Mesendoderm (in vitro differentiated cells): ENCODE results near the gene NLN.

Experiments
- DNase-seq: peaks from one replicate; pipeline ENCODE4 v3.0.0; 2013
- H2AK5ac ChIP-seq: 2 replicates; pipeline ENCODE4 v1.6.1; 2013; ENCODE audit warnings: low read length, inconsistent platforms
- H2BK120ac ChIP-seq: 2 replicates; pipeline ENCODE4 v1.6.1; 2013; ENCODE audit warnings: low read depth, mild to moderate bottlenecking, low read length, moderate library complexity, mixed read lengths
- H2BK15ac ChIP-seq: replicated peaks from 2 replicates; pipeline ENCODE4 v1.6.1; 2013; ENCODE audit warnings: low read depth, mild to moderate bottlenecking, moderate library complexity
- H2BK5ac ChIP-seq: 2 replicates; pipeline ENCODE4 v1.6.1; 2013; ENCODE audit warnings: low read length, inconsistent platforms
- H3K18ac ChIP-seq: 2 replicates; pipeline ENCODE4 v1.6.1; 2013; ENCODE audit warnings: mild to moderate bottlenecking, low read length, mixed read lengths
- H3K23ac ChIP-seq: one replicate; pipeline ENCODE4 v1.6.1; 2013; ENCODE audit warnings: low read length
- H3K27ac ChIP-seq: 2 replicates; pipeline ENCODE4 v1.5.1; 2013; ENCODE audit warnings: low read depth, mild to moderate bottlenecking, inconsistent platforms, low read length, moderate library complexity
- H3K27me3 ChIP-seq: 2 replicates; pipeline ENCODE4 v1.6.1; 2013; ENCODE audit warnings: low read length, control low read depth, mild to moderate bottlenecking, inconsistent platforms; ENCODE audit not compliant: insufficient read depth, poor library complexity
- H3K36me3 ChIP-seq: 2 replicates; pipeline ENCODE4 v1.6.1; 2013; ENCODE audit warnings: low read length, inconsistent platforms; ENCODE audit not compliant: control insufficient read depth, insufficient read depth
- H3K4ac ChIP-seq: one replicate; pipeline ENCODE4 v1.6.1; 2013; ENCODE audit warnings: low read depth, mild to moderate bottlenecking, low read length, moderate library complexity
- H3K4me1 ChIP-seq: 2 replicates; pipeline ENCODE4 v1.6.1; 2013; ENCODE audit warnings: low read depth, low read length, inconsistent platforms; ENCODE audit not compliant: control insufficient read depth
- H3K4me2 ChIP-seq: 2 replicates; pipeline ENCODE4 v1.6.1; 2013; ENCODE audit warnings: low read length
- H3K4me3 ChIP-seq: 2 replicates; pipeline ENCODE4 v1.5.1; 2013; ENCODE audit warnings: mild to moderate bottlenecking, low read length
- H3K56ac ChIP-seq: one replicate; pipeline ENCODE4 v1.6.1; 2013; ENCODE audit warnings: low read length
- H3K79me1 ChIP-seq: 2 replicates; pipeline ENCODE4 v1.6.1; 2013; ENCODE audit warnings: low read length, inconsistent platforms
- H3K79me2 ChIP-seq: 2 replicates; pipeline ENCODE4 v1.6.1; 2013; ENCODE audit warnings: mild to moderate bottlenecking, low read length; ENCODE audit not compliant: control insufficient read depth, insufficient read depth
- H3K9ac ChIP-seq: 2 replicates; pipeline ENCODE4 v1.6.1; 2013; ENCODE audit warnings: low read length, inconsistent platforms
- H4K5ac ChIP-seq: one replicate; pipeline ENCODE4 v1.6.1; 2013; ENCODE audit warnings: low read length
- H4K8ac ChIP-seq: one replicate; pipeline ENCODE4 v1.6.1; 2013; ENCODE audit warnings: low read depth, mild to moderate bottlenecking, control low read depth, low read length, moderate library complexity
- WGBS: extraction: QIAGEN DNeasy Blood & Tissue Kit; methylation state at CpG from one replicate; pipeline ENCODE4 v1.1.7; 2013; ENCODE audit warnings: low lambda C conversion rate, missing lambda C conversion rate; ENCODE audit not compliant: insufficient coverage; ENCODE audit errors: extremely low coverage; 5-methylcytosine and 5-hydroxymethylcytosine counted together

Gene NLN

DNA sequence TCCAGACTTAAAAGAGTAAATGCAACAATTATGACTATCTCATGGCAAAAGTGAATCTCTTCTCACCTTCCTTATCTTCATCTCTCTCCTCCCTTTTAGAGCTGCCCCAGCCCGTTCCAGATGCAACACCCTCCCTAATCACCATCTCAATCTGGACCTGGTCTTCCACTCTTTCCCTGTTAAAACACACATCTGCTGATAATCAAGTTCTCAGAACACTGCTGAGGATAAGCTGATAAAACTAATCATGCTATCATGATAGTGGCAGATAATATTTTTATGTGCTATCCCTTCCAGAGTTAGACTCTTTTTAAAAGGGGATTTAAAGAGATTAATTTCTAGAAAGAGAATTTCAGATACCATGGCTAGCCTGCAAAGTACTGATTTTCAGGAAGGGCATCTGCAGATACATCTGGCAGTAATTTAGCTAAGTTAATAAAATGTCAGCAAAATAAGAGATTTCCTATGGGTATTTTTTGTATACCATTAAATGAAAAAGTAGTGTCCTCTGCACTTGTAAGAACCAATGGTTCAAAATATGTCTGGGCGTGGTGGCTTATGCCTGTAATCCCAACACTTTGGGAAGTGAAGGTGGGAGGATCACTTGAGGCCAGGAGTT lies 17.3 kb upstream of the NLN start:
- no peak overlapping the region for H3K27ac ChIP-seq
- H3K79me1 ChIP-seq: no peaks in the 10 kb centered on the region
- DNase-seq: peak; percentile 92
- H4K5ac ChIP-seq: no peak overlapping the region
- H3K27me3 ChIP-seq: no peaks in the 10 kb centered on the region
- H2AK5ac ChIP-seq: no peak overlapping the region
- no peak overlapping the region for H2BK15ac ChIP-seq
- H2BK5ac ChIP-seq: no peak overlapping the region
- no peak overlapping the region for H4K8ac ChIP-seq
- H2BK120ac ChIP-seq: no peak overlapping the region
- no peak overlapping the region for H3K23ac ChIP-seq
- no peaks in the 10 kb centered on the region for H3K4me1 ChIP-seq
- H3K4me2 ChIP-seq: no peak overlapping the region
- no peak overlapping the region for H3K4ac ChIP-seq
- no peaks in the 10 kb centered on the region for H3K79me2 ChIP-seq
- no peak overlapping the region for H3K4me3 ChIP-seq
- no peaks in the 10 kb centered on the region for H3K36me3 ChIP-seq
- H3K56ac ChIP-seq: no peak overlapping the region
- no CpG with 5 or more reads among the region's 2 CpGs for WGBS
- H3K9ac ChIP-seq: no peak overlapping the region
- H3K18ac ChIP-seq: no peak overlapping the region

DNA sequence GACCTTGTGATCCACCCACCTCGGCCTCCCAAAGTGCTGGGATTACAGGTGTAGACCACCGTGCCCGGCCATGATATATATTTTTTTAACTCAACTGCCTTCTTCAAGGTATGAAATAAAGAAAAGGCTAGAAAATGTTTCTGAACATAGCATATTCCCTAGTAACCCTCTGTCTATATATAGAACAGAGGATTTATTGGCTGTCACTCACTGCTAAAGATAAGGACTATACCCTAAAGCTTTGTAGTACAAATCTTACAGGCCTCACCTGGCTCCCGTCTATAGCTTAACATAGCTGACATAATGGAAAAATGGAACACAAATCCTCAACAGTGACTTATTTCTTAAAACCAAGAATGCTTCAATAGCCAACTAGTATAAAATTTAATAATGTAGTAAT lies 14.3 kb upstream of the NLN start:
- Histone ChIP-seq H3K18ac (no peak overlapping the region), H3K4me2 (no peak overlapping the region), H3K23ac (no peak overlapping the region), H3K4me1 (no peaks in the 10 kb centered on the region), H3K56ac (no peak overlapping the region), H2BK120ac (no peak overlapping the region), H3K36me3 (peaks cover 1% of the 10 kb centered on the region), H4K8ac (no peak overlapping the region), H2AK5ac (no peak overlapping the region), H3K79me2 (no peaks in the 10 kb centered on the region), H3K79me1 (no peaks in the 10 kb centered on the region), H3K4me3 (no peak overlapping the region), H2BK15ac (no peak overlapping the region), H3K9ac (no peak overlapping the region), H3K27me3 (no peaks in the 10 kb centered on the region), H3K27ac (no peak overlapping the region), H3K4ac (no peak overlapping the region), H4K5ac (no peak overlapping the region), H2BK5ac (no peak overlapping the region)
- no CpG with 5 or more reads among the region's 4 CpGs for WGBS
- DNase-seq: no peak

DNA sequence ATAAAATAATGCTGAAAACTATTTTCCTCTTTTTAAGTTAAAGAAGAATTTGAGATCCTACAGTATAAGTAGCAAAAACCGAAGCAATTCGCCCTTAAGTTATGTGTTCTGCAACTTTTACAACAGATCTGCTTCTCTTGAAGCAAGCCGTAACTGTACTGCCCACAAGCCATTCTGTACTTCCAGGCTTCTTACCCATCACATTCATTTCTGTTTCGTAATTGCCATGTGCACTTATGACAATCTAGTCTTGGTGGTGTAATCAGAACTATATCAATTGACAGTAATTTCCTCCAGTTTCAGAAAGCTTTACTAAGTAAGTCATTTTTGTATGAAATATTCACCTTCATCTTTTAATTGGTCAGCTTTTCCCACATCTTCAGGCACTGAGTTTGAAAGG lies 13.9 kb upstream of the NLN start:
- no peak overlapping the region for H2BK15ac ChIP-seq

DNA sequence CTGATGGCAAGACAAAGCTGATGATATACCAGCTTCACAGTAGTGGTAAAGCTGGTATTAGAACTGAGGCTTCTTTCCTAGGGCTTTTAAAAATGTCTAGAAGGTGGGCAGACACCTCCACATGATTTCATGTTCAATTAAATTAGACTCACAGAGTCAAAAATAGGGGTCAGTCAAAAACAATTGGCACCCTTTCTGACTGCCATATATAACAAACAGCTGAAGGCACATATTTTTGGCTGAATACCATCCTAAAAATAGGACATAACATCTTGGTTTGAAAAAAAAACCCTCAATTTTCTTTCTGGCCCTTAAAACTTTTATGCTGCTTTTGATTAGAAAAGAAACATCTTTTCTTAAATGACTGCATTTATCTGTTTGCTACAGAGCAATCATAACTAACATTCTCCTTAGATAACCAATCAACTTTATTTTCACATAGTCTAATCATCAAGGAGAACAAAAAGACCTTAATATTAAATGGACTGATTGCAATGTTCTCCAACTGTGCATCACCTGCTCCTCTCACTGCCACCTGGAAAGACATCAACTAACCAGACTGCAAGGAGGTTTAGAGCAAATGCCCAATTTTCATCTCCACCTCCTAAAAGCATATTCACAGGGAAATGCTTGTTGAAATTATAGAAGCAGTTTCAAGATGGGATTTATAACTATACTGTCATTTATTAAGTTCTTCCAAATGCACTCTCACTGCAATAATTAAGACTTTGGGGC lies 3.3 kb upstream of the NLN start:
- H3K27ac ChIP-seq: no peak overlapping the region
- H3K23ac ChIP-seq: no peak overlapping the region
- no peak overlapping the region for H3K4ac ChIP-seq
- H3K18ac ChIP-seq: no peak overlapping the region
- H4K5ac ChIP-seq: no peak overlapping the region
- H3K27me3 ChIP-seq: no peaks in the 10 kb centered on the region
- no peaks in the 10 kb centered on the region for H3K36me3 ChIP-seq
- H4K8ac ChIP-seq: no peak overlapping the region
- no peaks in the 10 kb centered on the region for H3K4me1 ChIP-seq
- H3K56ac ChIP-seq: no peak overlapping the region
- H2BK120ac ChIP-seq: no peak overlapping the region
- H3K4me3 ChIP-seq: no peak overlapping the region
- no peak overlapping the region for H2BK15ac ChIP-seq
- no peak overlapping the region for H3K4me2 ChIP-seq
- peaks cover 8% of the 10 kb centered on the region for H3K79me2 ChIP-seq
- H2AK5ac ChIP-seq: no peak overlapping the region
- H3K9ac ChIP-seq: no peak overlapping the region
- peaks cover 3% of the 10 kb centered on the region for H3K79me1 ChIP-seq
- no peak for DNase-seq
- H2BK5ac ChIP-seq: no peak overlapping the region

More for the DNA sequence above, 13.9 kb upstream of the NLN start:
- Histone ChIP-seq H3K27me3 (no peaks in the 10 kb centered on the region), H3K79me2 (no peaks in the 10 kb centered on the region), H2BK5ac (no peak overlapping the region), H3K18ac (no peak overlapping the region), H3K9ac (no peak overlapping the region), H3K23ac (no peak overlapping the region), H3K56ac (no peak overlapping the region), H3K4ac (no peak overlapping the region), H3K4me3 (no peak overlapping the region), H3K4me1 (no peaks in the 10 kb centered on the region), H2BK120ac (no peak overlapping the region), H4K5ac (no peak overlapping the region), H3K27ac (no peak overlapping the region), H3K79me1 (no peaks in the 10 kb centered on the region), H4K8ac (no peak overlapping the region), H3K36me3 (peaks cover 1% of the 10 kb centered on the region), H3K4me2 (no peak overlapping the region), H2AK5ac (no peak overlapping the region)
- no peak for DNase-seq
- no CpG with 5 or more reads among the region's 4 CpGs for WGBS

DNA sequence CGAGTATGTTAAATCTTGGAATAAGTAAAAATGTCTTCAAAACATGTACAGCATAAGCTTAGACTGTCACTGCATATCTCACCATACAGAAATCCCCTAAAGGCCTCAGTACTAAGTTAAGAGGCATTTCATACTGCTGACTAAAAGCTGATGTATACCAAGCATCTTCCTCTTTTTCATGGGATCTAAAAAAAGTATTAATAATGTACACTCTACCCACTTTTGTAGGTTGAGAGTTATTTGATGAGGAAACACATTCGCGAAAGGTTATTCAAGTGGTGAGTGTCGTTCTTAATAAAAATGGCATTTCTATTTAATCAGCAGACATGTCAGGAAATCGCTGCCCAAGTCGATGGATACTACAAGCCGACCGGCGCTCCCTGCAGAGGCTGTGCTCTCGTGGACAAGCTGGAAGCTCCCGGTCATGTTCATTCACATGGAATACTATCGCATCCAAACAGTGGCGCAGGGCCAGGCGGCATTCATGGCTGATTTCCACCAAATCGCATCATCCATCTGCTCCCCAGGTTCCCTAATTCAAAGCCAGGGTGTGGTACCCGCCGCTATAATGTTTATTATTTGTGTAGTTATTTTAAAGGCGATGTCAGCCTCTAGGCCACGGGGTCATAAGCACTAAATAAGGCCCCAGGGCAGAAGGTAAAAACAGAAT lies 820 bp upstream of the NLN start:
- Histone ChIP-seq H2BK5ac (no peak overlapping the region), H3K79me1 (peaks cover 3% of the 10 kb centered on the region), H4K5ac (no peak overlapping the region), H3K4ac (no peak overlapping the region), H3K4me1 (no peaks in the 10 kb centered on the region), H3K4me3 (peak overlapping the region; percentile 75), H2BK15ac (no peak overlapping the region), H3K23ac (no peak overlapping the region), H3K36me3 (no peaks in the 10 kb centered on the region), H3K56ac (peak overlapping the region; percentile 94), H2BK120ac (no peak overlapping the region), H2AK5ac (no peak overlapping the region), H3K18ac (no peak overlapping the region), H3K4me2 (peak overlapping the region; percentile 6), H3K27ac (no peak overlapping the region), H3K27me3 (no peaks in the 10 kb centered on the region), H3K9ac (peak overlapping the region; percentile 92), H4K8ac (no peak overlapping the region), H3K79me2 (peaks cover 21% of the 10 kb centered on the region)
- peak; percentile 64 for DNase-seq
- no CpG with 5 or more reads among the region's 19 CpGs for WGBS
